ENCODE results near the gene SYNC. TPM values are rescaled to one million over a fixed set of nuclear protein-coding genes. Genes with fewer than 3 reads are reported as not detected.

SYNC gene
- total RNA-seq, 1 experiment from 2014 or later = 0.20 TPM

- Mint-ChIP-seq H3K9me3 (ENCODE audit: unreplicated experiment) (no peaks in the 10 kb centered on the region), H3K36me3 (ENCODE audit: insufficient read depth, unreplicated experiment) (no peaks in the 10 kb centered on the region), H3K27ac (ENCODE audit: unreplicated experiment) (no peak overlapping the region), H3K27me3 (ENCODE audit: insufficient read depth, unreplicated experiment) (no peaks in the 10 kb centered on the region), H3K4me1 (ENCODE audit: low read depth, unreplicated experiment) (no peaks in the 10 kb centered on the region), H3K4me3 (ENCODE audit: unreplicated experiment) (no peak overlapping the region)
- TF ChIP-seq CTCF (IDR thresholded peaks at IDR 0.05; ENCODE audit: insufficient read depth in 1 of 2, low read depth in 1 of 2, low read length in 1 of 2, severe bottlenecking in 1 of 2, unreplicated experiment in 1 of 2) = no peak
- Histone ChIP-seq H3K4me3 (ENCODE audit: low read depth, low read length) (no peak overlapping the region), H3K27me3 (replicated peaks; ENCODE audit: control insufficient read depth, insufficient read depth, low read length) (no peaks in the 10 kb centered on the region), H3K9me3 (no peaks in the 10 kb centered on the region), H3K36me3 (ENCODE audit: control insufficient read depth, insufficient read depth, low read length) (no peaks in the 10 kb centered on the region), H3K4me1 (no peaks in the 10 kb centered on the region; the same call in 1 of the 2 replicates)
- no peak for DNase-seq
- CTCF ChIA-PET = no interaction called here
- no TSS peak for BruUV-seq (replicated peaks)
- POLR2A ChIA-PET = no interaction called here
- intact Hi-C loops (cut with micrococcal nuclease; ENCODE audit: unreplicated experiment) = no loop called here
Observed at GRCh38 chr1:32709075-32709474, 6.5 kb upstream of the SYNC start.

DNA sequence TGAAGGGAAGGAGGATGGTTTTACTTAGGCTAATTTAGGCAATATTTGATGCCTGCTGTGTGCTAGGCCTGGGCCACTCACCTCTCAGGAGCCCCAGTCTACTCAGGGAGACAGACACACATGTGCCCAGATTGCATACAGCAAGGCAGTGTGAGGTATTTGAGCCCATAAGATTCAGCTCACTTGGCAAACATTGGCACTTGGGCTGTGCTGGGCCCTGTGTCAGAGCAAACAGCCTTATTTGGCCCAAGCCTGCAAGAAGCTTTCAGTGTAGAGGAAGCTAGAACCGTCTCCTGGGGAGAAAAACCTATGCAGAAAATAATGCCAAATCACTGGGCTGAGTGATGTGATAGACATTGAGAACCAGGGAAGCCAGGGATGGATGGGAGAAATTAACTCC lies 3.9 kb upstream of the SYNC start:
- no peaks in the 10 kb centered on the region for H3K9me3 ChIP-seq
- H3K4me1 ChIP-seq = no peaks in the 10 kb centered on the region
- no peaks in the 10 kb centered on the region for H3K36me3 Mint-ChIP-seq (ENCODE audit: insufficient read depth, unreplicated experiment)
- TF ChIP-seq CTCF (IDR thresholded peaks at IDR 0.05; ENCODE audit: insufficient read depth in 1 of 2, low read depth in 1 of 2, low read length in 1 of 2, severe bottlenecking in 1 of 2, unreplicated experiment in 1 of 2) = no peak
- no peaks in the 10 kb centered on the region for H3K36me3 ChIP-seq (ENCODE audit: control insufficient read depth, insufficient read depth, low read length)
- DNase-seq = no peak
- CTCF ChIA-PET = interaction anchor here (0.5 kb wide), 1 partner anchor 44 kb away, joined by 3 read pairs; no protein-coding TSS in a partner anchor
- POLR2A ChIA-PET = no interaction called here
- H3K9me3 Mint-ChIP-seq (ENCODE audit: unreplicated experiment) = no peaks in the 10 kb centered on the region
- H3K27me3 ChIP-seq (replicated peaks; ENCODE audit: control insufficient read depth, insufficient read depth, low read length) = no peaks in the 10 kb centered on the region
- H3K27ac Mint-ChIP-seq (ENCODE audit: unreplicated experiment) = no peak overlapping the region
- H3K4me3 Mint-ChIP-seq (ENCODE audit: unreplicated experiment) = no peak overlapping the region
- BruUV-seq (replicated peaks) = no TSS peak
- H3K27me3 Mint-ChIP-seq (ENCODE audit: insufficient read depth, unreplicated experiment) = no peaks in the 10 kb centered on the region
- H3K4me1 Mint-ChIP-seq (ENCODE audit: low read depth, unreplicated experiment) = peaks cover 7% of the 10 kb centered on the region
- intact Hi-C loops (cut with micrococcal nuclease; ENCODE audit: unreplicated experiment) = no loop called here
- no peak overlapping the region for H3K4me3 ChIP-seq (ENCODE audit: low read depth, low read length)

- CTCF ChIA-PET = no interaction called here
- intact Hi-C loops (cut with micrococcal nuclease; ENCODE audit: unreplicated experiment) = no loop called here
- DNase-seq = no peak
- no peaks in the 10 kb centered on the region for H3K4me1 ChIP-seq
- no peaks in the 10 kb centered on the region for H3K36me3 ChIP-seq (ENCODE audit: control insufficient read depth, insufficient read depth, low read length)
- no peak overlapping the region for H3K4me3 ChIP-seq (ENCODE audit: low read depth, low read length)
- Mint-ChIP-seq H3K4me3 (ENCODE audit: unreplicated experiment) (no peak overlapping the region), H3K27ac (ENCODE audit: unreplicated experiment) (no peak overlapping the region), H3K4me1 (ENCODE audit: low read depth, unreplicated experiment) (peaks cover 7% of the 10 kb centered on the region), H3K9me3 (ENCODE audit: unreplicated experiment) (no peaks in the 10 kb centered on the region), H3K27me3 (ENCODE audit: insufficient read depth, unreplicated experiment) (no peaks in the 10 kb centered on the region), H3K36me3 (ENCODE audit: insufficient read depth, unreplicated experiment) (no peaks in the 10 kb centered on the region)
- no peak for TF ChIP-seq CTCF (IDR thresholded peaks at IDR 0.05; ENCODE audit: insufficient read depth in 1 of 2, low read depth in 1 of 2, low read length in 1 of 2, severe bottlenecking in 1 of 2, unreplicated experiment in 1 of 2)
- H3K9me3 ChIP-seq = no peaks in the 10 kb centered on the region
- H3K27me3 ChIP-seq (replicated peaks; ENCODE audit: control insufficient read depth, insufficient read depth, low read length) = no peaks in the 10 kb centered on the region
- BruUV-seq (replicated peaks) = no TSS peak
- POLR2A ChIA-PET = no interaction called here
Observed at GRCh38 chr1:32705516-32705915, 2.9 kb upstream of the SYNC start.
